A549 (cell line): ENCODE data around the gene N4BP2L2. TPM values are rescaled to one million over a fixed set of nuclear protein-coding genes. Genes with fewer than 3 reads are reported as not detected.

Experiments used
- ATAC-seq, 2 experiments: fragments of 200-7000 bp in 1 of 2; fragments of >200 bp in 1 of 2; cut with Nextera tagmentation in 1 of 2; cut with Tn5 transposase in 1 of 2; 3 replicates each; pipeline versions ENCODE4 v1.8.0 to v1.9.1; 2018 to 2020; ENCODE audit warnings: mild to moderate bottlenecking in 1 of 2, moderate library complexity in 1 of 2
- CTCF ChIA-PET: fragments of 300-600 bp; sonication (Branson Sonifier 250); formaldehyde crosslinking; extraction: SDS; loops from one replicate; lab custom pipeline; 2021; ENCODE audit warnings: antibody characterized with exemption, inconsistent platforms; lab: Yijun Ruan, JAX
- POLR2A ChIA-PET: fragments of 350-600 bp; formaldehyde crosslinking; extraction: SDS; loops from one replicate; lab custom pipeline; 2021; ENCODE audit warnings: antibody characterized with exemption, inconsistent platforms; lab: Yijun Ruan, JAX
- DNase-seq, 2 experiments: peaks; one replicate each; pipeline versions ENCODE4 v3.0.0 to v3.0.0-alpha.2; 2011 to 2016; ENCODE audit warnings: low read depth in 1 of 2, low spot score in 1 of 2
- FAIRE-seq: peaks from 2 replicates; lab custom pipeline; 2011; peaks lifted over from hg19 to GRCh38; lab: Jason Lieb, UNC
- H3K27ac ChIP-seq, 2 experiments: fragments of >200 bp; sonication (Bioruptor Twin); formaldehyde crosslinking; 3 replicates each; pipeline ENCODE4 v1.5.1; 2016 to 2017
- H3K4me1 ChIP-seq: fragments of >200 bp; sonication (Bioruptor Twin); formaldehyde crosslinking; 3 replicates; pipeline ENCODE4 v1.6.1; 2016
- H3K4me2 ChIP-seq: fragments of >200 bp; sonication (Bioruptor Twin); formaldehyde crosslinking; 3 replicates; pipeline ENCODE4 v1.6.1; 2016
- H3K4me3 ChIP-seq: fragments of >200 bp; sonication (Bioruptor Twin); formaldehyde crosslinking; 3 replicates; pipeline ENCODE4 v1.5.1; 2016
- H3K9me3 ChIP-seq: fragments of >200 bp; sonication (Bioruptor Twin); formaldehyde crosslinking; 3 replicates; pipeline ENCODE4 v1.6.1; 2016
- BHLHE40 ChIP-seq: IDR thresholded peaks from 2 replicates; pipeline ENCODE4 v1.6.1; 2012; ENCODE audit warnings: low read depth, low read length, inconsistent platforms
- CBX8 ChIP-seq: fragments of 200-600 bp; sonication (generic); IDR thresholded peaks from 2 replicates; pipeline ENCODE4 v1.6.1; 2016
- CEBPB ChIP-seq, 2 experiments: fragments of >200 bp in 1 of 2; sonication (Bioruptor Twin) in 1 of 2; formaldehyde crosslinking in 1 of 2; IDR thresholded peaks; 2 replicates each; pipeline ENCODE4 v1.6.1; 2012 to 2016
- CHD4 ChIP-seq: fragments of 200-600 bp; sonication (generic); IDR thresholded peaks from 2 replicates; pipeline ENCODE4 v1.6.1; 2016; ENCODE audit warnings: antibody characterized with exemption, mild to moderate bottlenecking, borderline replicate concordance
- HEYL ChIP-seq: fragments of 250-450 bp; sonication (Bioruptor Pico); IDR thresholded peaks from 2 replicates; pipeline ENCODE4 v1.8.0; 2021; ENCODE audit warnings: mild to moderate bottlenecking, moderate library complexity
- HOXB13 ChIP-seq: fragments of 250-450 bp; sonication (Bioruptor Pico); IDR thresholded peaks from 2 replicates; pipeline ENCODE4 v1.5.0; 2020; ENCODE audit warnings: low read depth, mild to moderate bottlenecking, moderate library complexity
- HOXB5 ChIP-seq: fragments of 250-450 bp; sonication (Bioruptor Pico); IDR thresholded peaks from 2 replicates; pipeline ENCODE4 v1.5.0; 2020; ENCODE audit warnings: mild to moderate bottlenecking, moderate library complexity
- JUN ChIP-seq, 2 experiments: fragments of >200 bp; sonication (Bioruptor Twin); formaldehyde crosslinking; IDR thresholded peaks; 2 replicates in 1 of 2; 3 replicates in 1 of 2; pipeline ENCODE4 v1.6.1; 2016 to 2017
- JUNB ChIP-seq: fragments of >200 bp; sonication (Bioruptor Twin); formaldehyde crosslinking; IDR thresholded peaks from 2 replicates; pipeline ENCODE4 v1.6.1; 2016
- MAZ ChIP-seq: fragments of 150-350 bp; IDR thresholded peaks from 2 replicates; pipeline ENCODE4 v1.6.1; 2014; ENCODE audit warnings: antibody characterized with exemption, low read depth, low read length, borderline replicate concordance
- NFE2L2 ChIP-seq: fragments of 150-350 bp; conservative IDR thresholded peaks from 2 replicates; pipeline ENCODE4 v1.6.1; 2014; ENCODE audit warnings: low read length
- NR3C1 ChIP-seq: fragments of >200 bp; sonication (Bioruptor Twin); formaldehyde crosslinking; IDR thresholded peaks from 3 replicates; pipeline ENCODE4 v1.6.1; 2017
- RARB ChIP-seq: fragments of 250-450 bp; sonication (Bioruptor Pico); IDR thresholded peaks from 2 replicates; pipeline ENCODE4 v1.8.0; 2021; ENCODE audit warnings: mild to moderate bottlenecking, moderate library complexity
- RCOR1 ChIP-seq: fragments of 150-350 bp; IDR thresholded peaks from 2 replicates; pipeline ENCODE4 v1.6.1; 2014; ENCODE audit warnings: antibody characterized with exemption, low read length, low read depth
- RFX5 ChIP-seq: fragments of 450-650 bp; IDR thresholded peaks from 2 replicates; pipeline ENCODE4 v1.7.1; 2014; ENCODE audit warnings: antibody characterized with exemption, mild to moderate bottlenecking, moderate library complexity
- SMC3 ChIP-seq: fragments of >200 bp; sonication (Bioruptor Twin); formaldehyde crosslinking; IDR thresholded peaks from 3 replicates; pipeline ENCODE4 v1.6.1; 2018; ENCODE audit warnings: inconsistent platforms
- ZFP36 ChIP-seq: fragments of 450-650 bp; IDR thresholded peaks from 2 replicates; pipeline ENCODE4 v1.6.1; 2014; ENCODE audit warnings: borderline replicate concordance; ENCODE audit not compliant: partially characterized antibody
- ZNF302 ChIP-seq: fragments of 250-450 bp; sonication (Bioruptor Pico); IDR thresholded peaks from 2 replicates; pipeline ENCODE4 v1.9.0; 2021; ENCODE audit warnings: inconsistent platforms, mild to moderate bottlenecking, moderate library complexity
- ZSCAN20 ChIP-seq: fragments of 250-450 bp; sonication (Bioruptor Pico); IDR thresholded peaks from 2 replicates; pipeline ENCODE4 v1.8.0; 2022; ENCODE audit warnings: mild to moderate bottlenecking, moderate library complexity
- WGBS: methylation state at CpG from one replicate; pipeline ENCODE4 v1.1.6; 2017; ENCODE audit errors: missing lambda C conversion rate; 5-methylcytosine and 5-hydroxymethylcytosine counted together
- polyA plus RNA-seq, 4 experiments: library from polyadenylated mRNA; depleted of rRNA in 3 of 4; stranded (reverse); fragments of >200 nt; fragmentation: RNase III in 1 of 4; extraction: RNeasy Plus Mini Kit Qiagen cat#74134 plus additional on column Dnase treatment in 1 of 4; gene quantifications; 2 replicates in 3 of 4; 3 replicates in 1 of 4; pipeline ENCODE4 v1.2.3, GENCODE V29; 2011 to 2017
- TF ChIP-seq, protein P1 (sequence below): fragments of 450-650 bp; IDR thresholded peaks from 2 replicates; pipeline ENCODE4 v1.6.1; 2014; ENCODE audit warnings: antibody characterized with exemption
- TF ChIP-seq, protein P2 (sequence below): IDR thresholded peaks from 2 replicates; pipeline ENCODE4 v1.6.1; 2012; ENCODE audit warnings: low read depth, borderline replicate concordance
- TF ChIP-seq, protein P3 (sequence below): fragments of >200 bp; sonication (Bioruptor Twin); formaldehyde crosslinking; IDR thresholded peaks from 3 replicates; pipeline ENCODE4 v1.5.1; 2016
- TF ChIP-seq, protein P4 (sequence below): fragments of >200 bp; sonication (Bioruptor Twin); formaldehyde crosslinking; IDR thresholded peaks from 3 replicates; pipeline ENCODE4 v1.6.1; 2016

The N4BP2L2 gene
- polyA plus RNA-seq, 2 of the 4 experiments (the other 2 are of a cell fraction) = 29.3 to 56.2 TPM

DNA sequence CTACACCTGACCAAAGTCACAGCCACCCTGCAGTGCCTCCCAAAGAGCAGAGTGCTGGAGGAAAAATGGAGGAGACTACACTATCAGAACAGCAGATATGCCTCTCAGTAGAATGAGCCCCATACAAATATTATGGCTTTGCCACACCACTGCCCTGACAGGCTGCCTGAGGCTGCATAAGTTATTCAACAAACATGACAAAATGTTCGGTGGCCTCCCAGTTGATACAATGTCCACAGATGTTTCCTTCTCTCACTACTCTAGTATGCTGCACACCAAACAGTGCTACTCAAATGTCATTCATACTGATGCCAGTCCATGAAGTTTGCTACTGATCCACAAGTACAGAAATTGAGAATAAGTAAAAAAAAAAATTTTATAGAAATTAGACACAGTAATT lies 41.0 kb downstream of the N4BP2L2 start:
- Histone ChIP-seq H3K27ac (no peak overlapping the region), H3K4me2 (no peak overlapping the region), H3K4me1 (no peaks in the 10 kb centered on the region), H3K9me3 (no peaks in the 10 kb centered on the region), H3K4me3 (no peak overlapping the region)
- FAIRE-seq (no peak), DNase-seq (no peak), ATAC-seq (no peak)
- POLR2A ChIA-PET = no interaction called here
- 27% methylated on average over 1 of the region's 1 CpG for WGBS
- CTCF ChIA-PET = interaction anchor here (2.5 kb wide), 1 partner anchor 10 kb away, joined by 8 read pairs; no protein-coding TSS in a partner anchor
- TF ChIP-seq JUN (IDR thresholded peaks at IDR 0.05) = no peak
- no peak for TF ChIP-seq RFX5

DNA sequence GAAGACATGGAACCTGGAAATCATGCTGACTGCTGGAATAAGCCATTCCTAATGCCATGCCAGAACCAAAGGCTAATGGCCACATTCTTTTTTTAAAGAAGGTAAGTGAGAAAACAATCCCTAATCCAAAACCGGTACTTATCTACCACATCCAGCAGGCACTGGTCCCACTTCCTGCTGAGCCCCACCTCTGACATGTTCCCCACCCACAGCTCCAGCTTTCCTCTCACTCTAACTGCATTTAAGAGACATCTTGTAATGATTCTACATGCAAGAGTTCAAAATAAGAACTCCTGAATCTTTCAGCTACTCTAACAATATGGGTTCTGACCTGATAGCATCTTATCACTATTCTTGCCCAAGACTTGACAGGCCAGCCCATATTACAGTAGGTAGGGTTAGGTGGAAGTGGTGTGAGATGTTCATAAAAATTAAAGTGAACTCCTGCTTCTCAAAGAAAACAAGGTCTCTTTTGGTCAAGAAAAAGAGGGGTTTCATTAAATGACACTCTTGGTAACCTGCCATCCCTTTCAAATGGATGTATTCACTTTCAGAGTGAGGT lies 41.9 kb downstream of the N4BP2L2 start:
- Histone ChIP-seq H3K4me3 (no peak overlapping the region), H3K9me3 (no peaks in the 10 kb centered on the region), H3K4me1 (no peaks in the 10 kb centered on the region), H3K27ac (no peak overlapping the region), H3K4me2 (no peak overlapping the region)
- WGBS = 88% methylated on average over 1 of the region's 1 CpG
- POLR2A ChIA-PET = no interaction called here
- TF ChIP-seq RARB (CRISPR knock-in tag) (no peak), CBX8 (no peak), BHLHE40 (no peak), CHD4 (no peak), HEYL (CRISPR knock-in tag) (no peak), NFE2L2 (no peak), HOXB13 (CRISPR knock-in tag) (no peak), MAZ (no peak), CEBPB (IDR thresholded peaks at IDR 0.05) (no peak), SMC3 (no peak), ZFP36 (no peak), HOXB5 (CRISPR knock-in tag) (no peak)
- TF ChIP-seq, protein P1, sequence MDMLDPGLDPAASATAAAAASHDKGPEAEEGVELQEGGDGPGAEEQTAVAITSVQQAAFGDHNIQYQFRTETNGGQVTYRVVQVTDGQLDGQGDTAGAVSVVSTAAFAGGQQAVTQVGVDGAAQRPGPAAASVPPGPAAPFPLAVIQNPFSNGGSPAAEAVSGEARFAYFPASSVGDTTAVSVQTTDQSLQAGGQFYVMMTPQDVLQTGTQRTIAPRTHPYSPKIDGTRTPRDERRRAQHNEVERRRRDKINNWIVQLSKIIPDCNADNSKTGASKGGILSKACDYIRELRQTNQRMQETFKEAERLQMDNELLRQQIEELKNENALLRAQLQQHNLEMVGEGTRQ = no peak
- CTCF ChIA-PET = no interaction called here
- DNase-seq (no peak), ATAC-seq (no peak), FAIRE-seq (no peak)

DNA sequence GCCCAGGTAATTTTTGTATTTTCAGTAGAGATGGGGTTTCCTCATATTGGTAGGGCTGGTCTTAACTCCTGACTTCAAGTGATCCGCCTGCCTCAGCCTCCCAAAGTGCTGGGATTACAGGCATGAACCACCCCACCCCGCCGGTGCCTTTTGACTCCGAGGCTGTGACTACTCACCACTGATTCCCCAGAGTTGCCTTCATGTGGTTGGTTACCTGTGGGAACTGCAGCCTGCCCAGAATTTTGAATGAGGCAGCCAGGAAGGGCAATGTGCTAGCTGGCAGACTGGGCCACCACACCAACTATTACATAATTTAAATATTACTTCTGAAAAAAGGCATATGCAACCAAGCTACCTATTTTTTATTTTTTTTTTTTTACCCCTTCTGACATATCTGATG lies 42.8 kb downstream of the N4BP2L2 start:
- POLR2A ChIA-PET = no interaction called here
- CTCF ChIA-PET = no interaction called here

More for the DNA sequence above, 42.8 kb downstream of the N4BP2L2 start:
- ATAC-seq (no peak), FAIRE-seq (no peak), DNase-seq (no peak)
- 100% methylated on average over 4 of the region's 4 CpGs for whole genome bisulfite sequencing
- H3K4me3 ChIP-seq = no peak overlapping the region
- no peaks in the 10 kb centered on the region for H3K4me1 ChIP-seq
- no peak overlapping the region for H3K4me2 ChIP-seq
- H3K27ac ChIP-seq = no peak overlapping the region
- TF ChIP-seq, protein P2, sequence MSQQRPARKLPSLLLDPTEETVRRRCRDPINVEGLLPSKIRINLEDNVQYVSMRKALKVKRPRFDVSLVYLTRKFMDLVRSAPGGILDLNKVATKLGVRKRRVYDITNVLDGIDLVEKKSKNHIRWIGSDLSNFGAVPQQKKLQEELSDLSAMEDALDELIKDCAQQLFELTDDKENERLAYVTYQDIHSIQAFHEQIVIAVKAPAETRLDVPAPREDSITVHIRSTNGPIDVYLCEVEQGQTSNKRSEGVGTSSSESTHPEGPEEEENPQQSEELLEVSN = no peak
- TF ChIP-seq RFX5 (no peak), ZNF302 (CRISPR knock-in tag) (no peak), RCOR1 (no peak), NR3C1 (no peak), JUNB (no peak), ZSCAN20 (CRISPR knock-in tag) (no peak), CHD4 (no peak), HEYL (CRISPR knock-in tag) (no peak), HOXB13 (CRISPR knock-in tag) (no peak)
- TF ChIP-seq, protein P3, sequence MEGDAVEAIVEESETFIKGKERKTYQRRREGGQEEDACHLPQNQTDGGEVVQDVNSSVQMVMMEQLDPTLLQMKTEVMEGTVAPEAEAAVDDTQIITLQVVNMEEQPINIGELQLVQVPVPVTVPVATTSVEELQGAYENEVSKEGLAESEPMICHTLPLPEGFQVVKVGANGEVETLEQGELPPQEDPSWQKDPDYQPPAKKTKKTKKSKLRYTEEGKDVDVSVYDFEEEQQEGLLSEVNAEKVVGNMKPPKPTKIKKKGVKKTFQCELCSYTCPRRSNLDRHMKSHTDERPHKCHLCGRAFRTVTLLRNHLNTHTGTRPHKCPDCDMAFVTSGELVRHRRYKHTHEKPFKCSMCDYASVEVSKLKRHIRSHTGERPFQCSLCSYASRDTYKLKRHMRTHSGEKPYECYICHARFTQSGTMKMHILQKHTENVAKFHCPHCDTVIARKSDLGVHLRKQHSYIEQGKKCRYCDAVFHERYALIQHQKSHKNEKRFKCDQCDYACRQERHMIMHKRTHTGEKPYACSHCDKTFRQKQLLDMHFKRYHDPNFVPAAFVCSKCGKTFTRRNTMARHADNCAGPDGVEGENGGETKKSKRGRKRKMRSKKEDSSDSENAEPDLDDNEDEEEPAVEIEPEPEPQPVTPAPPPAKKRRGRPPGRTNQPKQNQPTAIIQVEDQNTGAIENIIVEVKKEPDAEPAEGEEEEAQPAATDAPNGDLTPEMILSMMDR = no peak
- TF ChIP-seq, protein P4, sequence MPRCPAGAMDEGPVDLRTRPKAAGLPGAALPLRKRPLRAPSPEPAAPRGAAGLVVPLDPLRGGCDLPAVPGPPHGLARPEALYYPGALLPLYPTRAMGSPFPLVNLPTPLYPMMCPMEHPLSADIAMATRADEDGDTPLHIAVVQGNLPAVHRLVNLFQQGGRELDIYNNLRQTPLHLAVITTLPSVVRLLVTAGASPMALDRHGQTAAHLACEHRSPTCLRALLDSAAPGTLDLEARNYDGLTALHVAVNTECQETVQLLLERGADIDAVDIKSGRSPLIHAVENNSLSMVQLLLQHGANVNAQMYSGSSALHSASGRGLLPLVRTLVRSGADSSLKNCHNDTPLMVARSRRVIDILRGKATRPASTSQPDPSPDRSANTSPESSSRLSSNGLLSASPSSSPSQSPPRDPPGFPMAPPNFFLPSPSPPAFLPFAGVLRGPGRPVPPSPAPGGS = no peak
- H3K9me3 ChIP-seq = no peaks in the 10 kb centered on the region
